Neuronal stem cell (in vitro differentiated cells): ENCODE data around the gene PROM1.

Experiments
- DNase-seq: peaks from one replicate; pipeline ENCODE4 v3.0.0-alpha.2; 2013; ENCODE audit warnings: low spot score
- H2AFZ ChIP-seq: one replicate; pipeline ENCODE4 v1.6.1; 2013; ENCODE audit warnings: mild to moderate bottlenecking, low read length, inconsistent platforms
- H2AK5ac ChIP-seq: 2 replicates; pipeline ENCODE4 v1.6.1; 2013; ENCODE audit warnings: low read depth, mild to moderate bottlenecking, inconsistent platforms, low read length, moderate library complexity, mixed read lengths
- H2BK120ac ChIP-seq: 2 replicates; pipeline ENCODE4 v1.6.1; 2013; ENCODE audit warnings: low read depth, mild to moderate bottlenecking, inconsistent platforms, low read length, moderate library complexity, mixed read lengths
- H2BK12ac ChIP-seq: one replicate; pipeline ENCODE4 v1.6.1; 2013; ENCODE audit warnings: low read length, inconsistent platforms
- H2BK15ac ChIP-seq: 2 replicates; pipeline ENCODE4 v1.6.1; 2013; ENCODE audit warnings: mild to moderate bottlenecking, low read length, inconsistent platforms, mixed read lengths
- H2BK5ac ChIP-seq: one replicate; pipeline ENCODE4 v1.6.1; 2013; ENCODE audit warnings: inconsistent platforms, mild to moderate bottlenecking, low read length, moderate library complexity
- H3K14ac ChIP-seq: one replicate; pipeline ENCODE4 v1.6.1; 2013; ENCODE audit warnings: low read length, inconsistent platforms
- H3K18ac ChIP-seq: 2 replicates; pipeline ENCODE4 v1.6.1; 2013; ENCODE audit warnings: low read length, inconsistent platforms
- H3K23ac ChIP-seq: 2 replicates; pipeline ENCODE4 v1.6.1; 2013; ENCODE audit warnings: low read depth, mild to moderate bottlenecking, mixed read lengths, low read length, inconsistent platforms; ENCODE audit not compliant: poor library complexity
- H3K27ac ChIP-seq: replicated peaks from 3 replicates; pipeline ENCODE4 v1.5.1; 2013; ENCODE audit warnings: low read length, inconsistent platforms
- H3K27me3 ChIP-seq, 3 experiments: 2 replicates each; pipeline ENCODE4 v1.6.1; 2013; ENCODE audit warnings: low read length in 3 of 3, mild to moderate bottlenecking in 2 of 3, inconsistent platforms in 1 of 3, low read depth in 1 of 3, mixed read lengths in 1 of 3, moderate library complexity in 1 of 3; ENCODE audit not compliant: control insufficient read depth in 3 of 3, insufficient read depth in 3 of 3
- H3K36me3 ChIP-seq, 2 donors: replicated peaks in 1 of 2; 2 replicates each; pipeline ENCODE4 v1.6.1; 2013; ENCODE audit warnings: low read length in 2 of 2; ENCODE audit not compliant: control insufficient read depth in 2 of 2, insufficient read depth in 2 of 2
- H3K4ac ChIP-seq: 2 replicates; pipeline ENCODE4 v1.6.1; 2013; ENCODE audit warnings: inconsistent platforms, mild to moderate bottlenecking, low read length, moderate library complexity
- H3K4me1 ChIP-seq, 2 donors: 1 replicate in 1 of 2; 2 replicates in 1 of 2; pipeline ENCODE4 v1.6.1; 2013; ENCODE audit warnings: low read length in 2 of 2, low read depth in 1 of 2; ENCODE audit not compliant: control insufficient read depth in 2 of 2, insufficient read depth in 1 of 2
- H3K4me2 ChIP-seq: one replicate; pipeline ENCODE4 v1.6.1; 2013; ENCODE audit warnings: mild to moderate bottlenecking, low read length, inconsistent platforms; ENCODE audit not compliant: insufficient read depth, poor library complexity, severe bottlenecking
- H3K4me3 ChIP-seq, 2 donors: 2 replicates each; pipeline ENCODE4 v1.5.1; 2013; ENCODE audit warnings: low read length in 2 of 2, mild to moderate bottlenecking in 2 of 2, inconsistent platforms in 1 of 2, moderate library complexity in 1 of 2
- H3K79me1 ChIP-seq: one replicate; pipeline ENCODE4 v1.6.1; 2013; ENCODE audit warnings: low read depth, mild to moderate bottlenecking, inconsistent platforms, low read length, moderate library complexity
- H3K9ac ChIP-seq: one replicate; pipeline ENCODE4 v1.6.1; 2013; ENCODE audit warnings: mild to moderate bottlenecking, low read depth, low read length, inconsistent platforms; ENCODE audit not compliant: poor library complexity
- H3K9me3 ChIP-seq, 2 donors: replicated peaks in 1 of 2; 2 replicates each; pipeline versions ENCODE3 to v1.6.1; 2013; ENCODE audit warnings: low read length in 2 of 2, mild to moderate bottlenecking in 2 of 2, inconsistent platforms in 1 of 2, low read depth in 1 of 2, mixed read lengths in 1 of 2, moderate library complexity in 1 of 2; ENCODE audit not compliant: control insufficient read depth in 2 of 2, insufficient read depth in 1 of 2
- H4K8ac ChIP-seq: one replicate; pipeline ENCODE4 v1.6.1; 2013; ENCODE audit warnings: low read depth, mild to moderate bottlenecking, inconsistent platforms, low read length, moderate library complexity
- H4K91ac ChIP-seq: one replicate; pipeline ENCODE4 v1.6.1; 2013; ENCODE audit warnings: low read length, low read depth, mild to moderate bottlenecking, inconsistent platforms; ENCODE audit not compliant: poor library complexity
- WGBS, 2 donors: extraction: QIAGEN DNeasy Blood & Tissue Kit; methylation state at CpG; one replicate each; pipeline ENCODE4 v1.1.7; 2013; ENCODE audit warnings: missing lambda C conversion rate in 2 of 2, mixed read lengths in 1 of 2; ENCODE audit not compliant: insufficient read length in 2 of 2, insufficient replicate concordance in 1 of 2; ENCODE audit errors: extremely low coverage in 2 of 2; 5-methylcytosine and 5-hydroxymethylcytosine counted together

Gene PROM1

GRCh38 chr4:15947684-15948083 is 136.1 kb downstream of the PROM1 start:
- WGBS, 2 donors, result no CpG with 5 or more reads among the region's 8 CpGs
- no peak overlapping the region for H3K18ac ChIP-seq

DNA sequence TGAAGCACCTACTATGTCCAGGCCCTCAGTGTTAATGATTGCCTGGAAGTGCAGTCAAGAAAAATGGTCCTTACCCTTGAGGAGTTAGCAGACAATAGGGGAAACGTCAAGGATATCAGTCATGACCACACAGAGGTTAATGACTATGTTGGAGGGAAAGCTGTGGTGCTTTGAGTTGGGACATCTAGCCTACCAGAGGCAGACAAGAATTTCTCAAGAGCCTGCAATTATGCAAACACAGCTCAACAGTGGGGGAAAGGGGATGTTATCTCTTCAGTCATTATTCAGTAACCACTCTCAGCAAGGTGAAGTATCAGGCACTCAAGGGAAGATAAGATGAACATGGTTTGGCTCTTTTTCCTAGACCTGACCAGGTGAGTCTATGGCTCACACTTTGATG is 138.3 kb downstream of the PROM1 start:
- H2BK12ac ChIP-seq, result no peak overlapping the region
- H3K27ac ChIP-seq, result no peak overlapping the region
- no peaks in the 10 kb centered on the region for H3K79me1 ChIP-seq
- no peak overlapping the region for H2BK5ac ChIP-seq
- H3K36me3 ChIP-seq, result no peaks in the 10 kb centered on the region
- H3K18ac ChIP-seq, result no peak overlapping the region
- no peak overlapping the region for H2BK15ac ChIP-seq
- H2BK120ac ChIP-seq, result no peak overlapping the region
- DNase-seq, result no peak
- no peak overlapping the region for H2AFZ ChIP-seq
- no peak overlapping the region for H3K4me2 ChIP-seq
- no peak overlapping the region for H3K4ac ChIP-seq
- H3K4me3 ChIP-seq, result no peak overlapping the region
- no peak overlapping the region for H3K23ac ChIP-seq
- peaks cover 0 to under 1% of the 10 kb centered on the region in 2 donors for H3K4me1 ChIP-seq
- no peak overlapping the region for H2AK5ac ChIP-seq
- no peaks in the 10 kb centered on the region for H3K27me3 ChIP-seq
- no peaks in the 10 kb centered on the region for H3K9me3 ChIP-seq
- H4K91ac ChIP-seq, result no peak overlapping the region
- H3K14ac ChIP-seq, result no peak overlapping the region
- H4K8ac ChIP-seq, result no peak overlapping the region
- no peak overlapping the region for H3K9ac ChIP-seq
- no CpG with 5 or more reads among the region's 1 CpG for WGBS, 2 donors

More at GRCh38 chr4:15947684-15948083, 136.1 kb downstream of the PROM1 start:
- Histone ChIP-seq H3K27ac (no peak overlapping the region), H3K14ac (no peak overlapping the region), H2BK5ac (no peak overlapping the region), H3K27me3 (no peaks in the 10 kb centered on the region), H2AFZ (no peak overlapping the region), H3K79me1 (no peaks in the 10 kb centered on the region), H3K36me3 (no peaks in the 10 kb centered on the region), H3K4ac (no peak overlapping the region), H2BK15ac (no peak overlapping the region), H4K8ac (no peak overlapping the region), H3K4me2 (no peak overlapping the region), H4K91ac (no peak overlapping the region), H3K9ac (no peak overlapping the region), H2BK120ac (no peak overlapping the region), H3K4me1 (no peaks in the 10 kb centered on the region), H2AK5ac (no peak overlapping the region), H3K9me3 (no peaks in the 10 kb centered on the region), H2BK12ac (no peak overlapping the region), H3K23ac (no peak overlapping the region), H3K4me3 (no peak overlapping the region)
- no peak for DNase-seq

DNA sequence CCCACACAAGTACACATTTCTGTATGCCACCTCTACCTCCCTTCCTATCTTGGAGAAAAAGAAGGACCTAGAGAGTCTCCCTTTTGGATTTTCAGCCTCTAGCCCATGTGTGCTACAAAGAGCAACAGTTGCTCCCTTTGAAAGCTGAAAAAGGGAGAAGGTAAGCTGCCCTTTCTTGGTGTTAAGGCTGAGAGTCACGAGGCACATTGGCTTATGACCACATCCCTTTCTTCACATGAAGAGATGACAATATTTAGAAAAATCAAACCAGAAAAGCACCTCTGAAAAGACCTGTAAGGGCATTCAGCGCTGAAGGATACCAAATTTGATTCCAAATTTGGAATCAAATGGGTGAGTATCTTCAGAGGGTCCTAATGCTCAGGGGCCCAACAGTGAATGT is 138.9 kb downstream of the PROM1 start:
- Histone ChIP-seq H2BK5ac (no peak overlapping the region), H3K27ac (no peak overlapping the region), H3K79me1 (no peaks in the 10 kb centered on the region), H2BK120ac (no peak overlapping the region), H3K36me3 (no peaks in the 10 kb centered on the region), H4K8ac (no peak overlapping the region), H3K4ac (no peak overlapping the region), H3K4me1 (peaks cover 0 to 2% of the 10 kb centered on the region in 2 donors), H2BK12ac (no peak overlapping the region), H3K4me2 (no peak overlapping the region), H3K4me3 (no peak overlapping the region), H2BK15ac (no peak overlapping the region), H3K9ac (no peak overlapping the region), H3K27me3 (no peaks in the 10 kb centered on the region), H3K23ac (no peak overlapping the region), H3K18ac (no peak overlapping the region), H3K9me3 (no peaks in the 10 kb centered on the region), H4K91ac (no peak overlapping the region), H3K14ac (no peak overlapping the region), H2AFZ (no peak overlapping the region), H2AK5ac (no peak overlapping the region)
- DNase-seq, result no peak
- no CpG with 5 or more reads among the region's 2 CpGs for WGBS, 2 donors

GRCh38 chr4:15942283-15942682 is 141.5 kb downstream of the PROM1 start:
- Histone ChIP-seq H3K36me3 (no peaks in the 10 kb centered on the region), H3K27ac (no peak overlapping the region), H3K4me3 (no peak overlapping the region), H3K14ac (no peak overlapping the region), H3K23ac (no peak overlapping the region), H2AFZ (no peak overlapping the region), H2BK5ac (no peak overlapping the region), H3K79me1 (no peaks in the 10 kb centered on the region), H2AK5ac (no peak overlapping the region), H3K4me1 (peaks cover 0 to 3% of the 10 kb centered on the region in 2 donors), H3K9me3 (no peaks in the 10 kb centered on the region), H3K18ac (no peak overlapping the region), H3K9ac (no peak overlapping the region), H2BK15ac (no peak overlapping the region), H2BK120ac (no peak overlapping the region), H3K27me3 (peaks cover 0 to 4% (median 0%) of the 10 kb centered on the region in 3 experiments), H4K8ac (no peak overlapping the region), H4K91ac (no peak overlapping the region), H3K4me2 (no peak overlapping the region), H2BK12ac (no peak overlapping the region), H3K4ac (no peak overlapping the region)
- DNase-seq, result no peak
- no CpG with 5 or more reads among the region's 1 CpG for WGBS, 2 donors
